Colonic mucosa (tissue), 4 donors: ENCODE measurements around the gene TSHZ2. TPM values are rescaled to one million over a fixed set of nuclear protein-coding genes. Genes with fewer than 3 reads are reported as not detected.

Experiments used
- DNase-seq: peaks from one replicate; pipeline ENCODE4 v3.0.0-alpha.2; 2020
- H3K27ac ChIP-seq: fragments of 200-600 bp; one replicate; pipeline ENCODE4 v1.8.0; 2021
- H3K27me3 ChIP-seq: fragments of 200-600 bp; one replicate; pipeline ENCODE4 v1.8.0; 2021
- H3K36me3 ChIP-seq: fragments of 200-600 bp; one replicate; pipeline ENCODE4 v1.8.0; 2021
- H3K4me1 ChIP-seq: fragments of 200-600 bp; one replicate; pipeline ENCODE4 v1.8.0; 2021; ENCODE audit warnings: mild to moderate bottlenecking
- H3K4me3 ChIP-seq: fragments of 200-600 bp; one replicate; pipeline ENCODE4 v1.8.0; 2021
- H3K9ac ChIP-seq, 2 donors: one replicate each; pipeline ENCODE4 v1.7.0; 2013; ENCODE audit warnings: control low read depth in 2 of 2, low read depth in 2 of 2, low read length in 2 of 2
- H3K9me3 ChIP-seq: fragments of 200-600 bp; one replicate; pipeline ENCODE4 v1.8.0; 2021
- CTCF ChIP-seq: fragments of 200-600 bp; IDR thresholded peaks from one replicate; pipeline ENCODE4 v1.8.0; 2022; ENCODE audit warnings: antibody characterized with exemption, mild to moderate bottlenecking
- intact Hi-C: fragments of 100-400 bp; cut with DNase I; formaldehyde crosslinking; loops from one replicate; pipeline ENCODE4 v1.14.1; 2022
- total RNA-seq, 2 donors: library from RNA; stranded (reverse); fragmentation: NEBNext Ultra II Directional in 1 of 2; extraction: Animal tissue kit (Norgen Biotek cat#: 25700) in 1 of 2; gene quantifications; one replicate each; pipeline ENCODE4 v1.2.1, GENCODE V29; 2021
- donor health status: healthy.
- donor health status: DM: no; HTN: no; CAD: no.
- donor health status: DM: no; HTN: no; CAD: no.

TSHZ2 gene
- total RNA-seq, 2 donors from 2014 or later, result 2.1 to 3.1 TPM

- DNase-seq, result no peak
- H3K9me3 ChIP-seq, result no peaks in the 10 kb centered on the region
- no peak overlapping the region for H3K27ac ChIP-seq
- no peak overlapping the region for H3K4me3 ChIP-seq
- H3K9ac ChIP-seq, result no peak overlapping the region
- no peaks in the 10 kb centered on the region for H3K36me3 ChIP-seq
- H3K4me1 ChIP-seq, result no peaks in the 10 kb centered on the region
- intact Hi-C loops, result no loop called here
- H3K27me3 ChIP-seq, result no peaks in the 10 kb centered on the region
- no peak for TF ChIP-seq CTCF
Observed at GRCh38 chr20:53307964-53308597, 335.9 kb downstream of the TSHZ2 start.

- DNase-seq, result no peak
- Histone ChIP-seq H3K27ac (no peak overlapping the region), H3K27me3 (no peaks in the 10 kb centered on the region), H3K4me1 (no peaks in the 10 kb centered on the region), H3K36me3 (no peaks in the 10 kb centered on the region), H3K9me3 (no peaks in the 10 kb centered on the region), H3K9ac (no peak overlapping the region), H3K4me3 (no peak overlapping the region)
- no peak for TF ChIP-seq CTCF
- intact Hi-C loops, result no loop called here
Observed at GRCh38 chr20:53309515-53309914, 337.4 kb downstream of the TSHZ2 start.

GRCh38 chr20:53312957-53313356, 340.8 kb downstream of the TSHZ2 start:
- Histone ChIP-seq H3K9me3 (no peaks in the 10 kb centered on the region), H3K4me1 (no peaks in the 10 kb centered on the region), H3K9ac (no peak overlapping the region), H3K27ac (no peak overlapping the region), H3K4me3 (no peak overlapping the region), H3K36me3 (no peaks in the 10 kb centered on the region), H3K27me3 (no peaks in the 10 kb centered on the region)
- DNase-seq, result no peak
- intact Hi-C loops, result no loop called here
- TF ChIP-seq CTCF, result no peak

- H3K4me3 ChIP-seq, result no peak overlapping the region
- H3K4me1 ChIP-seq, result no peaks in the 10 kb centered on the region
- DNase-seq, result no peak
- no peaks in the 10 kb centered on the region for H3K27me3 ChIP-seq
- intact Hi-C loops, result no loop called here
- no peak for TF ChIP-seq CTCF
- H3K9ac ChIP-seq, result no peak overlapping the region
- H3K36me3 ChIP-seq, result no peaks in the 10 kb centered on the region
- H3K9me3 ChIP-seq, result no peaks in the 10 kb centered on the region
- H3K27ac ChIP-seq, result no peak overlapping the region
Observed at GRCh38 chr20:53316206-53316937, 344.2 kb downstream of the TSHZ2 start.

- H3K9me3 ChIP-seq, result no peaks in the 10 kb centered on the region
- H3K9ac ChIP-seq, result no peak overlapping the region
- H3K27me3 ChIP-seq, result no peaks in the 10 kb centered on the region
- no peaks in the 10 kb centered on the region for H3K36me3 ChIP-seq
- H3K27ac ChIP-seq, result no peak overlapping the region
- DNase-seq, result no peak
- no peak for TF ChIP-seq CTCF
- intact Hi-C loops, result no loop called here
- no peaks in the 10 kb centered on the region for H3K4me1 ChIP-seq
- no peak overlapping the region for H3K4me3 ChIP-seq
Observed at GRCh38 chr20:53319200-53319599, 347.0 kb downstream of the TSHZ2 start.
